B cell (primary cell): Measurements from ENCODE around the gene BOK. TPM values are rescaled to one million over a fixed set of nuclear protein-coding genes. Genes with fewer than 3 reads are reported as not detected.

Source experiments
- ATAC-seq: fragments of 200-7000 bp; cut with Tn5 transposase; one replicate; pipeline ENCODE4 v1.10.0; 2021; ENCODE audit warnings: low read depth, mild to moderate bottlenecking, moderate number of reproducible peaks, moderate library complexity
- CTCF ChIA-PET: fragments of 350-600 bp; sonication (Branson Sonifier 250); formaldehyde crosslinking; loops from one replicate; lab custom pipeline; 2021; ENCODE audit warnings: antibody characterized with exemption, inconsistent platforms; lab: Charles Lee
- POLR2A ChIA-PET: fragments of 350-600 bp; sonication (Branson Sonifier 250); formaldehyde crosslinking; loops from one replicate; lab custom pipeline; 2021; ENCODE audit warnings: antibody characterized with exemption; lab: Charles Lee
- DNase-seq: peaks from one replicate; pipeline ENCODE4 v3.0.0; 2013
- H2AFZ ChIP-seq: 2 replicates; pipeline ENCODE4 v1.6.1; 2012; ENCODE audit warnings: mild to moderate bottlenecking, low read depth, low read length; ENCODE audit not compliant: insufficient read depth, poor library complexity, severe bottlenecking
- H3K27ac ChIP-seq, 2 donors: 1 replicate in 1 of 2; 2 replicates in 1 of 2; pipeline ENCODE4 v1.5.1; 2012 to 2013; ENCODE audit warnings: low read length in 2 of 2, mild to moderate bottlenecking in 2 of 2, moderate library complexity in 1 of 2
- H3K27me3 ChIP-seq, 4 experiments: fragments of 200-600 bp in 1 of 4; sonication (generic) in 1 of 4; replicated peaks in 1 of 4; 1 replicate in 2 of 4; 2 replicates in 2 of 4; pipeline versions ENCODE4 v1.6.1 to v1.7.0; 2013 to 2016; ENCODE audit warnings: low read length in 3 of 4, mild to moderate bottlenecking in 2 of 4, mixed read lengths in 1 of 4, moderate library complexity in 1 of 4; ENCODE audit not compliant: insufficient read depth in 4 of 4, control insufficient read depth in 3 of 4; ENCODE audit errors: control extremely low read depth in 1 of 4
- H3K36me3 ChIP-seq, 2 experiments: replicated peaks in 1 of 2; 1 replicate in 1 of 2; 2 replicates in 1 of 2; pipeline versions ENCODE4 v1.6.1 to v1.7.1; 2013; ENCODE audit warnings: low read length in 1 of 2; ENCODE audit not compliant: insufficient read depth in 2 of 2, control insufficient read depth in 1 of 2; ENCODE audit errors: control extremely low read depth in 1 of 2, extremely low read depth in 1 of 2
- H3K4me1 ChIP-seq, 2 donors: fragments of 200-600 bp in 1 of 2; sonication (generic) in 1 of 2; 1 replicate in 1 of 2; 2 replicates in 1 of 2; pipeline versions ENCODE4 v1.5.1 to v1.6.1; 2013 to 2017; ENCODE audit warnings: low read length in 2 of 2; ENCODE audit not compliant: control insufficient read depth in 2 of 2, insufficient read depth in 2 of 2
- H3K4me2 ChIP-seq: replicated peaks from 2 replicates; pipeline ENCODE3; 2012; ENCODE audit warnings: mild to moderate bottlenecking, low read depth, low read length; ENCODE audit not compliant: poor library complexity, severe bottlenecking
- H3K4me3 ChIP-seq, 5 experiments: fragments of 200-600 bp in 1 of 5; sonication (generic) in 1 of 5; 1 replicate in 3 of 5; 2 replicates in 2 of 5; pipeline versions ENCODE4 v1.5.1 to v1.7.0; 2011 to 2016; ENCODE audit warnings: low read length in 4 of 5, mild to moderate bottlenecking in 4 of 5, low read depth in 2 of 5, control low read depth in 1 of 5, moderate library complexity in 1 of 5; ENCODE audit not compliant: insufficient read depth in 1 of 5; ENCODE audit errors: control extremely low read depth in 1 of 5, extremely low read depth in 1 of 5
- H3K79me2 ChIP-seq: fragments of 200-600 bp; sonication (generic); one replicate; pipeline ENCODE4 v1.6.0; 2016; ENCODE audit warnings: low read length; ENCODE audit not compliant: control insufficient read depth, insufficient read depth
- H3K9ac ChIP-seq: fragments of 200-600 bp; sonication (generic); 2 replicates; pipeline ENCODE4 v1.6.1; 2017; ENCODE audit warnings: mild to moderate bottlenecking, low read length, moderate library complexity
- H3K9me3 ChIP-seq, 3 donors: one replicate each; pipeline versions ENCODE4 v1.6.1 to v1.7.1; 2013; ENCODE audit warnings: low read length in 2 of 3; ENCODE audit not compliant: control insufficient read depth in 2 of 3, insufficient read depth in 1 of 3; ENCODE audit errors: control extremely low read depth in 1 of 3
- H4K20me1 ChIP-seq: 2 replicates; pipeline ENCODE4 v1.6.0; 2012; ENCODE audit warnings: mild to moderate bottlenecking, low read length; ENCODE audit not compliant: insufficient read depth, control insufficient read depth, poor library complexity, severe bottlenecking
- H3K27ac Mint-ChIP-seq: one replicate; pipeline ENCODE4 v1.8.0; 2021; ENCODE audit warnings: mixed read lengths
- H3K27me3 Mint-ChIP-seq: one replicate; pipeline ENCODE4 v1.8.0; 2021; ENCODE audit warnings: mixed read lengths
- H3K4me1 Mint-ChIP-seq: one replicate; pipeline ENCODE4 v1.8.0; 2021; ENCODE audit warnings: mixed read lengths
- H3K4me3 Mint-ChIP-seq: one replicate; pipeline ENCODE4 v1.8.0; 2021; ENCODE audit warnings: mixed read lengths
- H3K9me3 Mint-ChIP-seq: one replicate; pipeline ENCODE4 v1.8.0; 2022; ENCODE audit warnings: mixed read lengths; ENCODE audit not compliant: insufficient read depth
- CTCF ChIP-seq: fragments of 200-600 bp; IDR thresholded peaks from one replicate; pipeline ENCODE4 v1.8.0; 2022; ENCODE audit warnings: antibody characterized with exemption, mild to moderate bottlenecking
- EZH2 ChIP-seq: IDR thresholded peaks from 2 replicates; pipeline ENCODE4 v1.6.1; 2012; ENCODE audit warnings: borderline replicate concordance, low read depth, mild to moderate bottlenecking, moderate library complexity, low read length; ENCODE audit not compliant: insufficient read depth, poor library complexity, severe bottlenecking
- WGBS: methylation state at CpG from one replicate; pipeline ENCODE4 v1.1.5; 2013; ENCODE audit warnings: missing lambda C conversion rate; ENCODE audit not compliant: insufficient coverage; 5-methylcytosine and 5-hydroxymethylcytosine counted together
- intact Hi-C: fragments of 100-400 bp; cut with micrococcal nuclease; formaldehyde crosslinking; loops from one replicate; pipeline ENCODE4 v1.10.0; 2022
- polyA plus RNA-seq: library from polyadenylated mRNA; depleted of rRNA; stranded (reverse); fragments of >200 nt; gene quantifications from 2 replicates; pipeline ENCODE4 v1.2.3, GENCODE V29; 2012
- total RNA-seq, 2 donors: library from RNA; stranded (reverse); fragments of 120-200 nt in 1 of 2; gene quantifications; 1 replicate in 1 of 2; 2 replicates in 1 of 2; pipeline versions ENCODE4 v1.2.3 to v1.2.4, GENCODE V29; 2013 to 2022

BOK gene
- total and polyA plus RNA-seq, 2 donors (not counting 1 experiment from before 2014, with no cell fraction given), result 0.10 to 0.22 TPM

GRCh38 chr2:241546771-241547498, 11.6 kb upstream of the BOK start:
- intact Hi-C loops, result no loop called here
- Histone ChIP-seq H3K4me1 (no peaks in the 10 kb centered on the region), H4K20me1 (no peaks in the 10 kb centered on the region), H3K27ac (no peak overlapping the region), H2AFZ (no peak overlapping the region), H3K9me3 (peaks cover 0 to 3% (median 0%) of the 10 kb centered on the region in 3 donors), H3K4me3 (no peak overlapping the region), H3K4me2 (no peak overlapping the region), H3K36me3 (no peaks in the 10 kb centered on the region), H3K79me2 (no peaks in the 10 kb centered on the region), H3K27me3 (peaks cover 0 to 51% (median 11%) of the 10 kb centered on the region in 4 experiments), H3K9ac (no peak overlapping the region)
- DNase-seq (no peak), ATAC-seq (no peak)
- H3K9me3 Mint-ChIP-seq, result no peaks in the 10 kb centered on the region
- 58% methylated on average over 21 of the region's 25 CpGs for WGBS
- peaks cover 26% of the 10 kb centered on the region for H3K27me3 Mint-ChIP-seq
- H3K27ac Mint-ChIP-seq, result no peak overlapping the region
- H3K4me1 Mint-ChIP-seq, result no peaks in the 10 kb centered on the region
- POLR2A ChIA-PET, result no interaction called here
- no peak overlapping the region for H3K4me3 Mint-ChIP-seq
- CTCF ChIA-PET, result no interaction called here
- TF ChIP-seq EZH2 (no peak), CTCF (no peak)

- H3K27me3 Mint-ChIP-seq, result peaks cover 30% of the 10 kb centered on the region
These were observed 10.6 kb upstream of the BOK start for GRCh38 chr2:241547781-241548450.

More at GRCh38 chr2:241547781-241548450, 10.6 kb upstream of the BOK start:
- no peak overlapping the region for H3K27ac ChIP-seq
- H2AFZ ChIP-seq, result no peak overlapping the region
- Mint-ChIP-seq H3K27ac (no peak overlapping the region), H3K4me1 (no peaks in the 10 kb centered on the region), H3K9me3 (no peaks in the 10 kb centered on the region), H3K4me3 (no peak overlapping the region)
- no peak for DNase-seq
- intact Hi-C loops, result no loop called here
- ChIA-PET CTCF (no interaction called here), POLR2A (no interaction called here)
- no peak overlapping the region for H3K4me2 ChIP-seq
- H4K20me1 ChIP-seq, result no peaks in the 10 kb centered on the region
- no peak overlapping the region for H3K9ac ChIP-seq
- peaks cover 0 to 48% (median 7%) of the 10 kb centered on the region in 4 experiments for H3K27me3 ChIP-seq
- H3K4me1 ChIP-seq, result no peaks in the 10 kb centered on the region
- TF ChIP-seq EZH2 (no peak), CTCF (no peak)
- peaks cover 0 to 2% (median 0%) of the 10 kb centered on the region in 3 donors for H3K9me3 ChIP-seq
- H3K36me3 ChIP-seq, result no peaks in the 10 kb centered on the region
- H3K4me3 ChIP-seq, result no peak overlapping the region
- no peak for ATAC-seq
- WGBS, result 91% methylated on average over 12 of the region's 16 CpGs
- no peaks in the 10 kb centered on the region for H3K79me2 ChIP-seq
